DND-41 (cell line): ENCODE measurements around the gene OXT.

Experiments
- EZH2 ChIP-seq: IDR thresholded peaks from 3 replicates; pipeline ENCODE4 v1.6.1; 2012; ENCODE audit warnings: borderline replicate concordance, low read depth, mild to moderate bottlenecking, moderate library complexity, low read length, inconsistent platforms; ENCODE audit not compliant: severe bottlenecking
- TF ChIP-seq, protein P1 (sequence below): IDR thresholded peaks from 2 replicates; pipeline ENCODE4 v1.5.1; 2012; ENCODE audit warnings: borderline replicate concordance, low read length, moderate library complexity, mild to moderate bottlenecking; ENCODE audit not compliant: poor library complexity, severe bottlenecking; ENCODE audit errors: extremely low read depth

- TF ChIP-seq, protein P1, sequence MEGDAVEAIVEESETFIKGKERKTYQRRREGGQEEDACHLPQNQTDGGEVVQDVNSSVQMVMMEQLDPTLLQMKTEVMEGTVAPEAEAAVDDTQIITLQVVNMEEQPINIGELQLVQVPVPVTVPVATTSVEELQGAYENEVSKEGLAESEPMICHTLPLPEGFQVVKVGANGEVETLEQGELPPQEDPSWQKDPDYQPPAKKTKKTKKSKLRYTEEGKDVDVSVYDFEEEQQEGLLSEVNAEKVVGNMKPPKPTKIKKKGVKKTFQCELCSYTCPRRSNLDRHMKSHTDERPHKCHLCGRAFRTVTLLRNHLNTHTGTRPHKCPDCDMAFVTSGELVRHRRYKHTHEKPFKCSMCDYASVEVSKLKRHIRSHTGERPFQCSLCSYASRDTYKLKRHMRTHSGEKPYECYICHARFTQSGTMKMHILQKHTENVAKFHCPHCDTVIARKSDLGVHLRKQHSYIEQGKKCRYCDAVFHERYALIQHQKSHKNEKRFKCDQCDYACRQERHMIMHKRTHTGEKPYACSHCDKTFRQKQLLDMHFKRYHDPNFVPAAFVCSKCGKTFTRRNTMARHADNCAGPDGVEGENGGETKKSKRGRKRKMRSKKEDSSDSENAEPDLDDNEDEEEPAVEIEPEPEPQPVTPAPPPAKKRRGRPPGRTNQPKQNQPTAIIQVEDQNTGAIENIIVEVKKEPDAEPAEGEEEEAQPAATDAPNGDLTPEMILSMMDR: no peak
- no peak for TF ChIP-seq EZH2
Measured at GRCh38 chr20:3041854-3042409, 29.5 kb upstream of the OXT start.
